ENCODE data around the gene SNAPC5.
"Not testable (repeated sequence)": the region's sequence is repeated elsewhere in the genome, so short reads cannot be mapped to it uniquely, and the experiment has no call there.

The SNAPC5 gene

GRCh38 chr15:66477011-66477410 lies 20.6 kb downstream of the SNAPC5 start:
- no peak overlapping the region for H3K4me3 ChIP-seq (ENCODE audit: low read length)
- TF ChIP-seq ZNF274 (IDR thresholded peaks at IDR 0.05; ENCODE audit: low read depth, low read length) = no peak

GRCh38 chr15:66476535-66476934 lies 21.0 kb downstream of the SNAPC5 start:
- H3K4me3 ChIP-seq (ENCODE audit: low read length) = no peak overlapping the region
- no peak for TF ChIP-seq ZNF274 (IDR thresholded peaks at IDR 0.05; ENCODE audit: low read depth, low read length)

- TF ChIP-seq ZNF274 (IDR thresholded peaks at IDR 0.05; ENCODE audit: low read depth, low read length) = no peak
- H3K4me3 ChIP-seq (ENCODE audit: low read length) = no peak overlapping the region
These were observed 22.6 kb downstream of the SNAPC5 start for GRCh38 chr15:66474963-66475362.

GRCh38 chr15:66474135-66474534 lies 23.4 kb downstream of the SNAPC5 start:
- H3K4me3 ChIP-seq (ENCODE audit: low read length) = no peak overlapping the region
- TF ChIP-seq ZNF274 (IDR thresholded peaks at IDR 0.05; ENCODE audit: low read depth, low read length) = no peak

GRCh38 chr15:66472176-66472999 lies 25.2 kb downstream of the SNAPC5 start:
- H3K4me3 ChIP-seq (ENCODE audit: low read length) = no peak overlapping the region; the same call in 1 of the 2 replicates
- no peak for TF ChIP-seq ZNF274 (IDR thresholded peaks at IDR 0.05; ENCODE audit: low read depth, low read length)

GRCh38 chr15:66470825-66471224 lies 26.7 kb downstream of the SNAPC5 start:
- not testable (repeated sequence) for H3K4me3 ChIP-seq (ENCODE audit: low read length)

- not testable (repeated sequence) for H3K4me3 ChIP-seq (ENCODE audit: low read length)
These were observed 30.2 kb downstream of the SNAPC5 start for GRCh38 chr15:66467162-66468040.

GRCh38 chr15:66465294-66465693 lies 32.3 kb downstream of the SNAPC5 start:
- not testable (repeated sequence) for H3K4me3 ChIP-seq (ENCODE audit: low read length)

GRCh38 chr15:66462627-66463026 lies 34.9 kb downstream of the SNAPC5 start:
- no peak for TF ChIP-seq ZNF274 (IDR thresholded peaks at IDR 0.05; ENCODE audit: low read depth, low read length)
- H3K4me3 ChIP-seq (ENCODE audit: low read length) = no peak overlapping the region

GRCh38 chr15:66461917-66462316 lies 35.6 kb downstream of the SNAPC5 start:
- TF ChIP-seq ZNF274 (IDR thresholded peaks at IDR 0.05; ENCODE audit: low read depth, low read length) = no peak
- no peak overlapping the region for H3K4me3 ChIP-seq (ENCODE audit: low read length)

GRCh38 chr15:66461294-66461693 lies 36.3 kb downstream of the SNAPC5 start:
- H3K4me3 ChIP-seq (ENCODE audit: low read length) = not testable (repeated sequence)

- no peak overlapping the region for H3K4me3 ChIP-seq (ENCODE audit: low read length)
- TF ChIP-seq ZNF274 (IDR thresholded peaks at IDR 0.05; ENCODE audit: low read depth, low read length) = no peak
These were observed 37.5 kb downstream of the SNAPC5 start for GRCh38 chr15:66459818-66460615.

GRCh38 chr15:66456211-66456610 lies 41.4 kb downstream of the SNAPC5 start:
- TF ChIP-seq ZNF274 (IDR thresholded peaks at IDR 0.05; ENCODE audit: low read depth, low read length) = no peak
- H3K4me3 ChIP-seq (ENCODE audit: low read length) = no peak overlapping the region

- no peak overlapping the region for H3K4me3 ChIP-seq (ENCODE audit: low read length)
- TF ChIP-seq ZNF274 (IDR thresholded peaks at IDR 0.05; ENCODE audit: low read depth, low read length) = no peak
These were observed 43.4 kb downstream of the SNAPC5 start for GRCh38 chr15:66454143-66454542.

Data from GM08714 (cell line).